ENCODE data around the gene LZTS2.
A peak's percentile ranks its signal among the peaks of the same experiment; 100 is the strongest.

DNA sequence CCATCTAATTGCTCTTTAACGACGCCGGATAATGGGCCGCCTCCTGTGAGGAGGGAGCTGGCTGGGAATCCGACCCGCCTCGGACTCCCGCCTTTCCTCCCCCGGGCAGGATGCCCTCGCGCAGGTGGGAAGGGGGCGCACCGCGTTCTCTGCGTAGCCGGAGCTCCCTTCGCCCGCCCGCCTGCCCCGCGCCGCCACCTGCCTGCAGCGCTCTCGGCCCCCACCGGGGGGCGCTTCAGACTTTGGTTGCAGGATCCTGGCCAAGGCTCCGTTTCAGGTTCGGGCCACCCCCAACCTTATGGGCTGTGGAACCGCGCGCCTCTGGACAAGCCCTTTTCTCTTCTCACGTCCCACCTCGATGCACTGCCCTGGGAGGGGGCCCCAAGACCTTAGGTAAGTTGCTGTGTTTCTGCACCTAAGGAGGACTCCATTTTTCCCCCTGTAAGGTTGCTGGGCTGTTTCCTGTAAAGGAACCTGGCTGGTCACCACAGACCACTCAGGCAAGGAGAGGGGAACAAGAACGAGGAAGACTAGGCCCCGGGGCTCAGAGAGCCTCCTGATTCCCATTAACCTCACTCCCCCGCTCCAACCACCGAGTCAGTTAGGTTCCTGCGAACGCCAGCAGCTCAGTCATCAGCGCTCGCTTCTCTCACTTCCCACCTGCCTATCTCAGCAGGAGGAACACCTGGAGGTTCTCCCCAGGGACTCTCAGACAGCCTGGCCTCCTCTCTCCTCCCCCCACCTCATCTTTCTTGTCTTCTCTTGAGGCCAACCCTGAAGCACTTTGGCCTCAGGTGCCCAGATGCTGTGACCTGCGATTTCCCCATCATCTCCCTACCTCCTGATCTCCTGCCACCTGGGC lies 50.8 kb downstream of the LZTS2 start:
- TF ChIP-seq, protein P1, sequence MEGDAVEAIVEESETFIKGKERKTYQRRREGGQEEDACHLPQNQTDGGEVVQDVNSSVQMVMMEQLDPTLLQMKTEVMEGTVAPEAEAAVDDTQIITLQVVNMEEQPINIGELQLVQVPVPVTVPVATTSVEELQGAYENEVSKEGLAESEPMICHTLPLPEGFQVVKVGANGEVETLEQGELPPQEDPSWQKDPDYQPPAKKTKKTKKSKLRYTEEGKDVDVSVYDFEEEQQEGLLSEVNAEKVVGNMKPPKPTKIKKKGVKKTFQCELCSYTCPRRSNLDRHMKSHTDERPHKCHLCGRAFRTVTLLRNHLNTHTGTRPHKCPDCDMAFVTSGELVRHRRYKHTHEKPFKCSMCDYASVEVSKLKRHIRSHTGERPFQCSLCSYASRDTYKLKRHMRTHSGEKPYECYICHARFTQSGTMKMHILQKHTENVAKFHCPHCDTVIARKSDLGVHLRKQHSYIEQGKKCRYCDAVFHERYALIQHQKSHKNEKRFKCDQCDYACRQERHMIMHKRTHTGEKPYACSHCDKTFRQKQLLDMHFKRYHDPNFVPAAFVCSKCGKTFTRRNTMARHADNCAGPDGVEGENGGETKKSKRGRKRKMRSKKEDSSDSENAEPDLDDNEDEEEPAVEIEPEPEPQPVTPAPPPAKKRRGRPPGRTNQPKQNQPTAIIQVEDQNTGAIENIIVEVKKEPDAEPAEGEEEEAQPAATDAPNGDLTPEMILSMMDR (IDR thresholded peaks at IDR 0.05) = peak; percentile 75
- TF ChIP-seq RXRA (IDR thresholded peaks at IDR 0.05; ENCODE audit: borderline replicate concordance, low read depth) (no peak), TEAD4 (IDR thresholded peaks at IDR 0.05; ENCODE audit: borderline replicate concordance, insufficient read depth) (no peak), EP300 (IDR thresholded peaks at IDR 0.05; ENCODE audit: borderline replicate concordance in 1 of 2, low read depth in 1 of 2, low read length in 1 of 2) (no peak), POLR2AphosphoS5 (IDR thresholded peaks at IDR 0.05; ENCODE audit: low read depth, low read length) (no peak), RFX5 (IDR thresholded peaks at IDR 0.05; ENCODE audit: low read length) (no peak), SIN3A (IDR thresholded peaks at IDR 0.05; ENCODE audit: borderline replicate concordance, low read depth, low read length) (no peak), ELF1 (IDR thresholded peaks at IDR 0.05) (no peak), RCOR1 (IDR thresholded peaks at IDR 0.05; ENCODE audit: low read length) (no peak)

Data from SK-N-SH (cell line).